ENCODE measurements around the gene P2RX1. TPM values are rescaled to one million over a fixed set of nuclear protein-coding genes. Genes with fewer than 3 reads are reported as not detected.

Gene P2RX1
- total and polyA plus RNA-seq, 2 experiments from 2014 or later: 0.31 to 2.2 TPM

DNA sequence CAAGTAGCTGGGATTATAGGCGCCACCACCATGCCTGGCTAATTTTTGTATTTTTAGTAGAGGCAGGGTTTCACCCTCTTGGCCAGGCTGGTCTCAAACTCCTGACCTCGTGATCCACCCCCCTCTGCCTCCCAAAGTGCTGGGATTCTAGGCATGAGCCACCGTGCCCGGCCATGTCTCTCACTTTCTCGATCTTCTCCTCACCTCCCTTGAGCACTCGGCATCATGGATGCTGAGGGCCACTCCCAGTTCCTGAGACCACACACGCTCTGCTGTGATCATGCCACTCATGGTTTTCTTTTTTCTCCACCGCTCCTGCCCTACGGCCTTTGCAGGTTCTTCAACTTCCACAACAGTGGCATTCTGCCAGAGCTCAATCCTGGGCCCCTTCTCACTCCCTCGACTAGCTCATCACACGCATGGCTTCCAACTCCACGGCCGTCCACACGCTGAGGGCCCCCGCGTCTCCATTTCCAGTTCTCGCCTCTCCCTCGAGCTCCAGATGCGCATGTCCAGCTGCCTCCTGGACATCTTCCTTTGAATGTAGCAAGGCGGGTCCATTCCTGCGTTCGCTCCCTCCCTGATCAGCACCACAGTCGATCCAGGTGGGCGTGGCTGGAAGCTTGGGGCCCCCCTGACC, 64.7 kb downstream of the P2RX1 start:
- Mint-ChIP-seq H3K27ac (no peak overlapping the region), H3K9me3 (peaks cover 8% of the 10 kb centered on the region)
- DNase-seq (ENCODE audit: low spot score): no peak

DNA sequence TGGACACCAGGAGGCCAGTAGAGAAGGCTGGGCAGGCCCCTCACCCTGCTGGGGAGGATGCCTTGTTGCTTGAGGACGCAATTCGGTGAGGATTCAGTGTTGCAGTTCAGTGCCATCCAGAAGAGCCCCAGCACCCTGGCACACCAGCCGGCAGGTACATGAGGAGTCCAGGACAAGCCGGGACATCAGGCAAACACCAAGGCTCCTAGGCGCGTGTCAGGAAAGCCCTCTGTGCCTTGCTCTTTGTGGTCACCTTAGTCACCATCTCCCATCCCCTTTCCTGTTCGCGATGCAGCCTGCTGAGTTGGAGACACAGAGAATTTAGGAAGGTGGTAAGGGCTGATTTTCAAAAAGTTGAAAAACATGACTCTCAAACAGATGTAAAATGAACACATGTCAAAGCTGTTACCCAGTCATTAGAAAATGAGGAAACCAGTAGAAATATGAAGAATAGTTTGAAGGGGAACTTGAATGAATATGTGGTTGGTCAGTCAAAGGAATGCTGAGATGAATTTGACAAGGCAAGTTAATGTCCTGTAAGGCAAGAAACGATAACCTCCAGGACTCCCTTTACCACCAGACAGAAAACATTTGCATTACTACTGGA, 67.9 kb downstream of the P2RX1 start:
- no peak overlapping the region for H3K27ac Mint-ChIP-seq
- Histone ChIP-seq H3K27ac (ENCODE audit: low read depth) (no peak overlapping the region), H4K20me1 (replicated peaks; ENCODE audit: insufficient read depth) (peaks cover 10% of the 10 kb centered on the region; the same call in 1 of the 2 replicates), H2AFZ (no peak overlapping the region), H3K4me2 (no peak overlapping the region), H3K79me2 (replicated peaks; ENCODE audit: insufficient read depth) (peaks cover 21% of the 10 kb centered on the region), H3K36me3 (ENCODE audit: insufficient read depth) (peaks cover 4% of the 10 kb centered on the region; the same call in 1 of the 2 replicates), H3F3A (replicated peaks; ENCODE audit: low read depth) (peaks cover 8% of the 10 kb centered on the region; the same call in 1 of the 2 replicates), H3K27me3 (ENCODE audit: insufficient read depth) (no peaks in the 10 kb centered on the region), H3K4me1 (ENCODE audit: insufficient read depth) (peaks cover 11% of the 10 kb centered on the region), H3K9me2 (ENCODE audit: insufficient read depth) (no peaks in the 10 kb centered on the region), H3K4me3 (no peak overlapping the region)
- peaks cover 12% of the 10 kb centered on the region for H3K27me3 Mint-ChIP-seq (ENCODE audit: insufficient read depth, low read depth, poor library complexity)
- H3K36me3 Mint-ChIP-seq (ENCODE audit: low read depth): peaks cover 14% of the 10 kb centered on the region
- H3K4me1 Mint-ChIP-seq: peaks cover 22% of the 10 kb centered on the region
- no peak overlapping the region for H3K4me3 Mint-ChIP-seq
- H3K9me3 Mint-ChIP-seq: peaks cover 3% of the 10 kb centered on the region; the same call in 2 of the 3 replicates
- DNase-seq (ENCODE audit: low spot score) (no peak), ATAC-seq (no peak)
- no peak for TF ChIP-seq POLR2AphosphoS5 (IDR thresholded peaks at IDR 0.05; ENCODE audit: low read depth)
- no peak for TF ChIP-seq ZNF114 (CRISPR knock-in tag; IDR thresholded peaks at IDR 0.05)
- no peak for TF ChIP-seq ZNF462 (CRISPR knock-in tag; IDR thresholded peaks at IDR 0.05)
- no peak for TF ChIP-seq STAT1 (IDR thresholded peaks at IDR 0.05; ENCODE audit: unreplicated experiment)
- TF ChIP-seq JUNB (IDR thresholded peaks at IDR 0.05; ENCODE audit: unreplicated experiment): no peak
- no peak for TF ChIP-seq ETS1 (IDR thresholded peaks at IDR 0.05)

More for the DNA sequence above, 64.7 kb downstream of the P2RX1 start:
- Histone ChIP-seq H3K27me3 (ENCODE audit: insufficient read depth) (no peaks in the 10 kb centered on the region), H3K9me2 (ENCODE audit: insufficient read depth) (no peaks in the 10 kb centered on the region), H3K4me3 (no peak overlapping the region), H2AFZ (no peak overlapping the region), H3K79me2 (replicated peaks; ENCODE audit: insufficient read depth) (no peaks in the 10 kb centered on the region), H3K36me3 (ENCODE audit: insufficient read depth) (no peaks in the 10 kb centered on the region), H3K27ac (ENCODE audit: low read depth) (no peak overlapping the region), H3K4me1 (ENCODE audit: insufficient read depth) (peaks cover 3% of the 10 kb centered on the region; the same call in 1 of the 2 replicates), H4K20me1 (replicated peaks; ENCODE audit: insufficient read depth) (no peaks in the 10 kb centered on the region), H3K4me2 (no peak overlapping the region), H3F3A (replicated peaks; ENCODE audit: low read depth) (no peaks in the 10 kb centered on the region)
- no peaks in the 10 kb centered on the region; the same call in 1 of the 3 replicates for H3K36me3 Mint-ChIP-seq (ENCODE audit: low read depth)
- TF ChIP-seq ZNF114 (CRISPR knock-in tag; IDR thresholded peaks at IDR 0.05): no peak
- TF ChIP-seq, protein P1, sequence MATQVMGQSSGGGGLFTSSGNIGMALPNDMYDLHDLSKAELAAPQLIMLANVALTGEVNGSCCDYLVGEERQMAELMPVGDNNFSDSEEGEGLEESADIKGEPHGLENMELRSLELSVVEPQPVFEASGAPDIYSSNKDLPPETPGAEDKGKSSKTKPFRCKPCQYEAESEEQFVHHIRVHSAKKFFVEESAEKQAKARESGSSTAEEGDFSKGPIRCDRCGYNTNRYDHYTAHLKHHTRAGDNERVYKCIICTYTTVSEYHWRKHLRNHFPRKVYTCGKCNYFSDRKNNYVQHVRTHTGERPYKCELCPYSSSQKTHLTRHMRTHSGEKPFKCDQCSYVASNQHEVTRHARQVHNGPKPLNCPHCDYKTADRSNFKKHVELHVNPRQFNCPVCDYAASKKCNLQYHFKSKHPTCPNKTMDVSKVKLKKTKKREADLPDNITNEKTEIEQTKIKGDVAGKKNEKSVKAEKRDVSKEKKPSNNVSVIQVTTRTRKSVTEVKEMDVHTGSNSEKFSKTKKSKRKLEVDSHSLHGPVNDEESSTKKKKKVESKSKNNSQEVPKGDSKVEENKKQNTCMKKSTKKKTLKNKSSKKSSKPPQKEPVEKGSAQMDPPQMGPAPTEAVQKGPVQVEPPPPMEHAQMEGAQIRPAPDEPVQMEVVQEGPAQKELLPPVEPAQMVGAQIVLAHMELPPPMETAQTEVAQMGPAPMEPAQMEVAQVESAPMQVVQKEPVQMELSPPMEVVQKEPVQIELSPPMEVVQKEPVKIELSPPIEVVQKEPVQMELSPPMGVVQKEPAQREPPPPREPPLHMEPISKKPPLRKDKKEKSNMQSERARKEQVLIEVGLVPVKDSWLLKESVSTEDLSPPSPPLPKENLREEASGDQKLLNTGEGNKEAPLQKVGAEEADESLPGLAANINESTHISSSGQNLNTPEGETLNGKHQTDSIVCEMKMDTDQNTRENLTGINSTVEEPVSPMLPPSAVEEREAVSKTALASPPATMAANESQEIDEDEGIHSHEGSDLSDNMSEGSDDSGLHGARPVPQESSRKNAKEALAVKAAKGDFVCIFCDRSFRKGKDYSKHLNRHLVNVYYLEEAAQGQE (IDR thresholded peaks at IDR 0.05; ENCODE audit: unreplicated experiment): no peak
- no peak overlapping the region; the same call in 2 of the 3 replicates for H3K4me3 Mint-ChIP-seq
- no peak for ATAC-seq
- H3K27me3 Mint-ChIP-seq (ENCODE audit: insufficient read depth, low read depth, poor library complexity): peaks cover 8% of the 10 kb centered on the region
- H3K4me1 Mint-ChIP-seq: peaks cover 7% of the 10 kb centered on the region
